ENCODE data around the gene PSMB2.

GRCh38 chr1:35650416-35650815 lies 9.1 kb upstream of the PSMB2 start:
- TF ChIP-seq ZNF274 (IDR thresholded peaks at IDR 0.05; ENCODE audit: low read depth, low read length) (no peak), SUZ12 (IDR thresholded peaks at IDR 0.05; ENCODE audit: extremely low read depth, insufficient read depth, insufficient read length) (no peak), YY1 (IDR thresholded peaks at IDR 0.05; ENCODE audit: insufficient read depth, insufficient read length) (no peak)

All from NT2/D1 (cell line).